MG63 (cell line): ENCODE results near the gene NME1. TPM values are rescaled to one million over a fixed set of nuclear protein-coding genes. Genes with fewer than 3 reads are reported as not detected.
A peak's percentile ranks its signal among the peaks of the same experiment; 100 is the strongest.

ENCODE experiments used
- DNase-seq: peaks from one replicate; pipeline ENCODE4 v3.0.0-alpha.2; 2020
- H3K27me3 ChIP-seq: fragments of 250-450 bp; sonication (Bioruptor Pico); 2 replicates; pipeline ENCODE4 v1.5.1; 2020; ENCODE audit warnings: mild to moderate bottlenecking, moderate library complexity
- H3K36me3 ChIP-seq: fragments of 250-450 bp; sonication (Bioruptor Pico); 2 replicates; pipeline ENCODE4 v1.5.1; 2020; ENCODE audit warnings: mild to moderate bottlenecking, moderate library complexity
- H3K4me3 ChIP-seq: fragments of 250-450 bp; sonication (Bioruptor Pico); 2 replicates; pipeline ENCODE4 v1.5.1; 2020; ENCODE audit warnings: mild to moderate bottlenecking, moderate library complexity
- H3K9me3 ChIP-seq: fragments of 250-450 bp; sonication (Bioruptor Pico); 2 replicates; pipeline ENCODE4 v1.5.1; 2020; ENCODE audit warnings: mild to moderate bottlenecking, moderate library complexity
- total RNA-seq: library from RNA; depleted of rRNA; stranded (reverse); fragments of >200 nt; shearing (Covaris generic); gene quantifications from 2 replicates; pipeline ENCODE4 v1.2.3, GENCODE V29; 2014; ENCODE audit warnings: low replicate concordance

The NME1 gene
- total RNA-seq, 1 experiment from 2014 or later: 786 TPM

- Histone ChIP-seq H3K36me3 (no peaks in the 10 kb centered on the region), H3K27me3 (no peaks in the 10 kb centered on the region), H3K9me3 (peaks cover 2% of the 10 kb centered on the region), H3K4me3 (no peak overlapping the region)
- no peak for DNase-seq
Observed at GRCh38 chr17:51132964-51133319, 20.4 kb upstream of the NME1 start.

GRCh38 chr17:51133365-51133764, 20.0 kb upstream of the NME1 start:
- no peaks in the 10 kb centered on the region for H3K27me3 ChIP-seq
- peaks cover 2% of the 10 kb centered on the region for H3K9me3 ChIP-seq
- DNase-seq: no peak
- no peaks in the 10 kb centered on the region for H3K36me3 ChIP-seq
- no peak overlapping the region for H3K4me3 ChIP-seq

- H3K4me3 ChIP-seq: no peak overlapping the region
- peaks cover 2% of the 10 kb centered on the region for H3K9me3 ChIP-seq
- H3K36me3 ChIP-seq: no peaks in the 10 kb centered on the region
- H3K27me3 ChIP-seq: no peaks in the 10 kb centered on the region
- no peak for DNase-seq
Observed at GRCh38 chr17:51135956-51136355, 17.4 kb upstream of the NME1 start.

GRCh38 chr17:51142597-51142996, 10.8 kb upstream of the NME1 start:
- DNase-seq: no peak
- Histone ChIP-seq H3K9me3 (no peaks in the 10 kb centered on the region), H3K36me3 (no peaks in the 10 kb centered on the region), H3K4me3 (no peak overlapping the region), H3K27me3 (no peaks in the 10 kb centered on the region)

GRCh38 chr17:51144266-51145022, 8.9 kb upstream of the NME1 start:
- Histone ChIP-seq H3K27me3 (no peaks in the 10 kb centered on the region), H3K36me3 (no peaks in the 10 kb centered on the region), H3K9me3 (no peaks in the 10 kb centered on the region), H3K4me3 (no peak overlapping the region)
- DNase-seq: no peak

- H3K27me3 ChIP-seq: no peaks in the 10 kb centered on the region
- no peaks in the 10 kb centered on the region for H3K9me3 ChIP-seq
- H3K4me3 ChIP-seq: no peak overlapping the region
- peak; percentile 66 for DNase-seq
- no peaks in the 10 kb centered on the region for H3K36me3 ChIP-seq
Observed at GRCh38 chr17:51147650-51148049, 5.7 kb upstream of the NME1 start.

- Histone ChIP-seq H3K27me3 (no peaks in the 10 kb centered on the region), H3K4me3 (no peak overlapping the region), H3K36me3 (peaks cover 2% of the 10 kb centered on the region; the same call in 1 of the 2 replicates), H3K9me3 (no peaks in the 10 kb centered on the region)
- DNase-seq: no peak
Observed at GRCh38 chr17:51149163-51149562, 4.2 kb upstream of the NME1 start.

- Histone ChIP-seq H3K4me3 (no peak overlapping the region), H3K9me3 (no peaks in the 10 kb centered on the region), H3K27me3 (no peaks in the 10 kb centered on the region), H3K36me3 (peaks cover 13% of the 10 kb centered on the region)
- no peak for DNase-seq
Observed at GRCh38 chr17:51150932-51151331, 2.4 kb upstream of the NME1 start.

- H3K27me3 ChIP-seq: no peaks in the 10 kb centered on the region
- no peak for DNase-seq
- no peaks in the 10 kb centered on the region for H3K9me3 ChIP-seq
- H3K4me3 ChIP-seq: peak overlapping the region; percentile 78
- H3K36me3 ChIP-seq: peaks cover 31% of the 10 kb centered on the region
Observed at GRCh38 chr17:51152766-51153209, 571 bp upstream of the NME1 start.

- H3K9me3 ChIP-seq: no peaks in the 10 kb centered on the region
- no peaks in the 10 kb centered on the region for H3K27me3 ChIP-seq
- H3K4me3 ChIP-seq: peak overlapping the region; percentile 78
- DNase-seq: no peak
- H3K36me3 ChIP-seq: peaks cover 44% of the 10 kb centered on the region
Observed at GRCh38 chr17:51154176-51154575, 817 bp downstream of the NME1 start.

- Histone ChIP-seq H3K27me3 (no peaks in the 10 kb centered on the region), H3K36me3 (peaks cover 57% of the 10 kb centered on the region), H3K9me3 (no peaks in the 10 kb centered on the region), H3K4me3 (peak overlapping the region; percentile 78)
- DNase-seq: no peak
Observed at GRCh38 chr17:51155416-51155815, 2.1 kb downstream of the NME1 start.

- Histone ChIP-seq H3K36me3 (peaks cover 86% of the 10 kb centered on the region), H3K4me3 (no peak overlapping the region), H3K27me3 (no peaks in the 10 kb centered on the region), H3K9me3 (no peaks in the 10 kb centered on the region)
- DNase-seq: no peak
Observed at GRCh38 chr17:51159604-51160003, 6.2 kb downstream of the NME1 start.

GRCh38 chr17:51161541-51161940, 8.2 kb downstream of the NME1 start:
- H3K4me3 ChIP-seq: no peak overlapping the region
- H3K36me3 ChIP-seq: peaks cover 71% of the 10 kb centered on the region
- no peak for DNase-seq
- no peaks in the 10 kb centered on the region for H3K27me3 ChIP-seq
- no peaks in the 10 kb centered on the region for H3K9me3 ChIP-seq

GRCh38 chr17:51164911-51165679, 11.7 kb downstream of the NME1 start:
- Histone ChIP-seq H3K36me3 (peaks cover 71% of the 10 kb centered on the region), H3K27me3 (no peaks in the 10 kb centered on the region), H3K9me3 (no peaks in the 10 kb centered on the region), H3K4me3 (peak overlapping the region; percentile 99)
- DNase-seq: no peak

GRCh38 chr17:51165680-51166197, 12.4 kb downstream of the NME1 start:
- Histone ChIP-seq H3K9me3 (no peaks in the 10 kb centered on the region), H3K27me3 (no peaks in the 10 kb centered on the region), H3K36me3 (peaks cover 71% of the 10 kb centered on the region), H3K4me3 (peak overlapping the region; percentile 99)
- peak; percentile 51 for DNase-seq

GRCh38 chr17:51166198-51166986, 13.0 kb downstream of the NME1 start, which contains the start of gene NME2:
Gene NME2 (plus strand): TSS chr17:51166411. CDS start chr17:51166831, 420 bp downstream.
- H3K4me3 ChIP-seq: peak within 1 kb of the TSS; percentile 99
- DNase-seq: peak; percentile 95
- no peaks in the 10 kb centered on the region for H3K9me3 ChIP-seq
- no peaks in the 10 kb centered on the region for H3K27me3 ChIP-seq
- peaks cover 71% of the 10 kb centered on the region for H3K36me3 ChIP-seq
